ENCODE results near the gene AKAP7. TPM values are rescaled to one million over a fixed set of nuclear protein-coding genes. Genes with fewer than 3 reads are reported as not detected.

AKAP7 gene
- polyA plus RNA-seq, 1 donor from 2014 or later = 1.6 TPM

GRCh38 chr6:131103296-131103695 is 32.0 kb upstream of the AKAP7 start:
- H3K4me3 ChIP-seq (ENCODE audit: low read length) = no peak overlapping the region
- no peak overlapping the region for H3K9ac ChIP-seq (ENCODE audit: low read length)
- no peak overlapping the region for H2AFZ ChIP-seq (ENCODE audit: low read depth, low read length)
- H3K36me3 ChIP-seq (ENCODE audit: insufficient read depth, low read length) = no peaks in the 10 kb centered on the region
- no peak overlapping the region for H3K4me2 ChIP-seq (ENCODE audit: low read length)
- H3K27ac ChIP-seq (ENCODE audit: low read length) = no peak overlapping the region
- no peaks in the 10 kb centered on the region for H4K20me1 ChIP-seq (ENCODE audit: insufficient read depth)
- no peaks in the 10 kb centered on the region for H3K79me2 ChIP-seq (replicated peaks; ENCODE audit: insufficient read depth, low read length)
- H3K9me3 ChIP-seq (ENCODE audit: low read length) = no peaks in the 10 kb centered on the region
- H3K27me3 ChIP-seq (ENCODE audit: insufficient read depth, low read depth, low read length) = no peaks in the 10 kb centered on the region
- no peaks in the 10 kb centered on the region for H3F3A ChIP-seq (ENCODE audit: insufficient read depth, low read length, poor library complexity, severe bottlenecking)
- no peaks in the 10 kb centered on the region for H3K9me2 ChIP-seq (ENCODE audit: insufficient read depth, low read length)
- no peak for TF ChIP-seq TAF1 (IDR thresholded peaks at IDR 0.05; ENCODE audit: low read depth)

- Histone ChIP-seq H3K9me3 (ENCODE audit: low read length) (no peaks in the 10 kb centered on the region), H3F3A (ENCODE audit: insufficient read depth, low read length, poor library complexity, severe bottlenecking) (no peaks in the 10 kb centered on the region), H3K4me3 (ENCODE audit: low read length) (no peak overlapping the region), H3K4me2 (ENCODE audit: low read length) (no peak overlapping the region), H2AFZ (ENCODE audit: low read depth, low read length) (no peak overlapping the region), H3K27ac (ENCODE audit: low read length) (no peak overlapping the region), H3K9ac (ENCODE audit: low read length) (no peak overlapping the region), H4K20me1 (ENCODE audit: insufficient read depth) (no peaks in the 10 kb centered on the region), H3K27me3 (ENCODE audit: insufficient read depth, low read depth, low read length) (no peaks in the 10 kb centered on the region), H3K79me2 (replicated peaks; ENCODE audit: insufficient read depth, low read length) (no peaks in the 10 kb centered on the region), H3K9me2 (ENCODE audit: insufficient read depth, low read length) (no peaks in the 10 kb centered on the region), H3K36me3 (ENCODE audit: insufficient read depth, low read length) (no peaks in the 10 kb centered on the region)
- TF ChIP-seq POLR2AphosphoS5 (IDR thresholded peaks at IDR 0.05) (no peak), MXI1 (conservative IDR thresholded peaks at IDR 0.05; ENCODE audit: poor library complexity, severe bottlenecking) (no peak), TAF1 (IDR thresholded peaks at IDR 0.05; ENCODE audit: low read depth) (no peak)
These were observed 31.4 kb upstream of the AKAP7 start for GRCh38 chr6:131103901-131104300.

GRCh38 chr6:131107151-131107550 is 28.1 kb upstream of the AKAP7 start:
- Histone ChIP-seq H3K27me3 (ENCODE audit: insufficient read depth, low read depth, low read length) (no peaks in the 10 kb centered on the region), H2AFZ (ENCODE audit: low read depth, low read length) (no peak overlapping the region), H3K36me3 (ENCODE audit: insufficient read depth, low read length) (no peaks in the 10 kb centered on the region), H3K9me2 (ENCODE audit: insufficient read depth, low read length) (no peaks in the 10 kb centered on the region), H3K79me2 (replicated peaks; ENCODE audit: insufficient read depth, low read length) (no peaks in the 10 kb centered on the region), H3K9ac (ENCODE audit: low read length) (no peak overlapping the region), H3K27ac (ENCODE audit: low read length) (no peak overlapping the region), H3F3A (ENCODE audit: insufficient read depth, low read length, poor library complexity, severe bottlenecking) (no peaks in the 10 kb centered on the region), H3K9me3 (ENCODE audit: low read length) (no peaks in the 10 kb centered on the region), H4K20me1 (ENCODE audit: insufficient read depth) (no peaks in the 10 kb centered on the region), H3K4me2 (ENCODE audit: low read length) (no peak overlapping the region), H3K4me3 (ENCODE audit: low read length) (no peak overlapping the region)
- TF ChIP-seq EZH2 (IDR thresholded peaks at IDR 0.05; ENCODE audit: borderline replicate concordance, insufficient read depth, low read length, poor library complexity, severe bottlenecking) (no peak), EP300 (conservative IDR thresholded peaks at IDR 0.05; ENCODE audit: poor library complexity, severe bottlenecking) (no peak), MXI1 (conservative IDR thresholded peaks at IDR 0.05; ENCODE audit: poor library complexity, severe bottlenecking) (no peak), POLR2AphosphoS5 (IDR thresholded peaks at IDR 0.05) (no peak), RAD21 (conservative IDR thresholded peaks at IDR 0.05) (no peak), TAF1 (IDR thresholded peaks at IDR 0.05; ENCODE audit: low read depth) (no peak), SMC3 (conservative IDR thresholded peaks at IDR 0.05; ENCODE audit: poor library complexity) (no peak), REST (IDR thresholded peaks at IDR 0.05; ENCODE audit: borderline replicate concordance) (no peak), CTCF (IDR thresholded peaks at IDR 0.05; ENCODE audit: poor library complexity, severe bottlenecking) (no peak)

Data from neural cell (in vitro differentiated cells).